ENCODE results near the gene TRPV2. TPM values are rescaled to one million over a fixed set of nuclear protein-coding genes. Genes with fewer than 3 reads are reported as not detected.
A peak's percentile ranks its signal among the peaks of the same experiment; 100 is the strongest.

TRPV2 gene
- total RNA-seq, 1 donor from 2014 or later, result 1.7 TPM

DNA sequence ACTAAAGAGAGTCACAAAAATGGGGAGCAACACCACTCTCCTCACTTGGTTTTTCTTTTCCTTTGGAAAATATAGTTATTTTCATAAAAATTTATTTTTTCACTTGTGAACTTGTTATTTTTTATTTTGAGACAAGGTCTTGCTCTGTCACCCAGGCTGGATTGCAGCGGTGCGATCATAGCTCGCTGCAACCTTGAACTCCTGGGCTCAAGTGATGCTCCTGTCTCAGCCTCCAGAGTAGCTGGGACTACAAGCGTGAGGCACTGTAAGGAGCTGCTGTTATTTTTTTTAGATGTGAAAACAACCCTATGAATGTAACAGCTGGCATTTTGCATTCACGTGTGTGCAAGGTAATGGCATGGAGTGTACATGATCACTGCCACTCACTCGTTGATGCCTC is 51.7 kb downstream of the TRPV2 start:
- H3K4me3 Mint-ChIP-seq, result no peak overlapping the region
- H3K4me1 Mint-ChIP-seq (ENCODE audit: unreplicated experiment), result peaks cover 17% of the 10 kb centered on the region
- H3K27ac Mint-ChIP-seq, result no peak overlapping the region
- TF ChIP-seq, protein P1, sequence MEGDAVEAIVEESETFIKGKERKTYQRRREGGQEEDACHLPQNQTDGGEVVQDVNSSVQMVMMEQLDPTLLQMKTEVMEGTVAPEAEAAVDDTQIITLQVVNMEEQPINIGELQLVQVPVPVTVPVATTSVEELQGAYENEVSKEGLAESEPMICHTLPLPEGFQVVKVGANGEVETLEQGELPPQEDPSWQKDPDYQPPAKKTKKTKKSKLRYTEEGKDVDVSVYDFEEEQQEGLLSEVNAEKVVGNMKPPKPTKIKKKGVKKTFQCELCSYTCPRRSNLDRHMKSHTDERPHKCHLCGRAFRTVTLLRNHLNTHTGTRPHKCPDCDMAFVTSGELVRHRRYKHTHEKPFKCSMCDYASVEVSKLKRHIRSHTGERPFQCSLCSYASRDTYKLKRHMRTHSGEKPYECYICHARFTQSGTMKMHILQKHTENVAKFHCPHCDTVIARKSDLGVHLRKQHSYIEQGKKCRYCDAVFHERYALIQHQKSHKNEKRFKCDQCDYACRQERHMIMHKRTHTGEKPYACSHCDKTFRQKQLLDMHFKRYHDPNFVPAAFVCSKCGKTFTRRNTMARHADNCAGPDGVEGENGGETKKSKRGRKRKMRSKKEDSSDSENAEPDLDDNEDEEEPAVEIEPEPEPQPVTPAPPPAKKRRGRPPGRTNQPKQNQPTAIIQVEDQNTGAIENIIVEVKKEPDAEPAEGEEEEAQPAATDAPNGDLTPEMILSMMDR (conservative IDR thresholded peaks at IDR 0.05), result no peak
- no peaks in the 10 kb centered on the region for H3K27me3 Mint-ChIP-seq
- no peaks in the 10 kb centered on the region for H3K9me3 Mint-ChIP-seq
- no peak for DNase-seq (ENCODE audit: extremely low spot score, unreplicated experiment)
- no peaks in the 10 kb centered on the region for H3K36me3 Mint-ChIP-seq

DNA sequence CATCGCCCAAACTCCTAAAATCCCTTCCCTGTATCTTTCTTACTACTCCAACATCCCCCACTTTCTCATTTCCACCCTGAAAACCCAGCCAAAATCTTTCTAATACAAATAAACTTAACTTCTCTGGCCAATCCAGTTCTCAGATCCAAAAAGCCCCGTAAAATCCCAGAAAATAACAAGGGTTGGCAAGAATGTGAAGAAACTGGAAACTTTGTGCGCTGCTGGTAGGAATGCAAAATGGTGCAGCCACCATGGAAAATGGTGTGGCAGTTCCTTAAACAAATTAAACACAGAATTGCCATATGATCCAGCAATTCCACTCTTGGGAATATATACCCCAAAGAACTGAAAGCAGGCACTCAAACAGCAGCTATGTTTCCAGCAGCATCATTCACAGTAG is 52.5 kb downstream of the TRPV2 start:
- H3K4me1 Mint-ChIP-seq (ENCODE audit: unreplicated experiment), result peaks cover 17% of the 10 kb centered on the region
- no peaks in the 10 kb centered on the region for H3K9me3 Mint-ChIP-seq
- H3K36me3 Mint-ChIP-seq, result no peaks in the 10 kb centered on the region
- no peaks in the 10 kb centered on the region for H3K27me3 Mint-ChIP-seq
- no peak overlapping the region for H3K4me3 Mint-ChIP-seq
- TF ChIP-seq, protein P1 (conservative IDR thresholded peaks at IDR 0.05), result no peak
- no peak for DNase-seq (ENCODE audit: extremely low spot score, unreplicated experiment)
- H3K27ac Mint-ChIP-seq, result no peak overlapping the region

DNA sequence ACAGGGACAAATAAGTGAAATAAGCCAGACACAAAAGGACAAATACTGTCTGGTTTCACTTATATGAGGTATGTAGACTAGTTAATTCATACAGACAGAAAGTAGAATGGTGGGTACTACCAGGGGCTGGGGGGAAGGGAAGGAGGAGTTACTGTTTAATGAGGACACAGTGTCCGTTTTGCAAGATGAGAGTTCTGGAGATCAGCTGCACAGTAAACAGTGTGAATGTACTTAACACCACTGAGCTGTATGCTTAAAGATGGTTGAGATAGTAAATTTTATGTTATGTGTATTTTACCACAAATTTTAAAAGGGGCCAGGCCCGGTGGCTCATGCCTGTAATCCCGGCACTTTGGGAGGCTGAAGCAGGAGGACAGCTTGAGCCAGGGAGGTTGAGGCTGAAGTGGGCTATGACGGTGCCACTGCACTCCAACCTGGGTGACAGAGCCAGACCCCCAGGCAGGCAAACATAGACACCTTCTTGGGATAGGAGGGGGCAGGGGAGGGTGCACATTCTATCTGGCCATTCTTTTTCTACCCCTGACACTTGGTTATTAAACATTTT is 53.1 kb downstream of the TRPV2 start:
- H3K9me3 Mint-ChIP-seq, result no peaks in the 10 kb centered on the region
- no peak for DNase-seq (ENCODE audit: extremely low spot score, unreplicated experiment)
- TF ChIP-seq, protein P1 (conservative IDR thresholded peaks at IDR 0.05), result no peak
- no peak overlapping the region for H3K27ac Mint-ChIP-seq
- peaks cover 20% of the 10 kb centered on the region for H3K4me1 Mint-ChIP-seq (ENCODE audit: unreplicated experiment)
- no peaks in the 10 kb centered on the region for H3K36me3 Mint-ChIP-seq
- no peak overlapping the region for H3K4me3 Mint-ChIP-seq
- H3K27me3 Mint-ChIP-seq, result no peaks in the 10 kb centered on the region

DNA sequence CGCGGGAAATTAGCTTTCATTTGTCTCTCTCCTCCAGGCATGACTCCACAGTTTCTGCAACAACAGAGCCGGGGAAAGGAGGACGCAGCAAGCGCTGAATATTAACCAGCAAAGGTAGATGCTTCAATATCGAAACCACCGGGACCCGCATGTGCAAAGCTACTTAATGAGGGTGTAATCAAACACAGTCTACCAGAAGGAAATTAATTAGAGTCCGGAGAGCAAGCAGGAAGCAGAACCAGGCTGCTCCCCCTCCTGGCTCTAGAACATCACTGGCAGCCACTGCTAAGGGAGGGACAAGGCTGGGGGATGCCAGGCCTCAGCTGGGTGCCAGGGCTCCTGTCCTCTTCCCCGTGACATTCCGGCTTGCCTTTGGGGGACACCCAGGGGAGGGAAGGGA is 54.9 kb downstream of the TRPV2 start:
- TF ChIP-seq, protein P1 (conservative IDR thresholded peaks at IDR 0.05), result no peak
- H3K4me1 Mint-ChIP-seq (ENCODE audit: unreplicated experiment), result peaks cover 24% of the 10 kb centered on the region
- no peak overlapping the region for H3K4me3 Mint-ChIP-seq
- no peaks in the 10 kb centered on the region for H3K9me3 Mint-ChIP-seq
- peak overlapping the region; percentile 78 for H3K27ac Mint-ChIP-seq
- no peaks in the 10 kb centered on the region for H3K36me3 Mint-ChIP-seq
- DNase-seq (ENCODE audit: extremely low spot score, unreplicated experiment), result no peak
- H3K27me3 Mint-ChIP-seq, result peaks cover 2% of the 10 kb centered on the region

DNA sequence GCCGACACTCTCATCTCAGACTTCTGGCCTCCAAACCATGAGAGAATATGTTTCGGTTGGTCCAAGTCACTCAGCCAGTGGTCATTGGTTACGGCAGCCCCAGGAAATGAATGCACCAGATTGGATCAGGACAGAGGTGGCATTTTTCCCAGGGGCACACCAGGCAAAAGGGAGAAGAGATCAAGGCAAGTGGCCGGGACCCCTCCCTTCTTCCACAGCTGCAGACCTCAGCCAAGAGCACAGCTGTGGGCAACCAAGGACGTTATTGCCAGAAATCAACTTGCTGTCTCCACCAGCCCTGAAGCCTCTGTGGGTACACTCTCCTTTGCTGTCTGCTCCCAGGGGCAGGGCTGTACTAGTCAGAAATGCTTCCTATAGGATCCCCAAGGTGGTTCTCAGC is 55.9 kb downstream of the TRPV2 start:
- H3K36me3 Mint-ChIP-seq, result no peaks in the 10 kb centered on the region
- peak overlapping the region; percentile 34 for H3K27ac Mint-ChIP-seq

More for the DNA sequence above, 55.9 kb downstream of the TRPV2 start:
- Mint-ChIP-seq H3K4me1 (ENCODE audit: unreplicated experiment) (peaks cover 24% of the 10 kb centered on the region), H3K9me3 (no peaks in the 10 kb centered on the region), H3K27me3 (peaks cover 2% of the 10 kb centered on the region), H3K4me3 (no peak overlapping the region)
- TF ChIP-seq, protein P1 (conservative IDR thresholded peaks at IDR 0.05), result no peak
- DNase-seq (ENCODE audit: extremely low spot score, unreplicated experiment), result no peak

Data from type B pancreatic cell (in vitro differentiated cells).